Tibial nerve (tissue), 3 donors: Measurements from ENCODE around the gene ITM2C.

ENCODE experiments used
- POLR2A ChIP-seq, 2 donors: fragments of 450-650 bp; IDR thresholded peaks; one replicate each; pipeline ENCODE4 v1.6.1; 2017; ENCODE audit warnings: antibody characterized with exemption in 2 of 2, mild to moderate bottlenecking in 2 of 2, moderate library complexity in 2 of 2
- TF ChIP-seq, protein P1 (sequence below), 5 experiments: fragments of 200-600 bp in 3 of 5; fragments of 450-650 bp in 2 of 5; sonication (generic) in 3 of 5; IDR thresholded peaks; one replicate each; pipeline ENCODE4 v1.5.1; 2016 to 2019; ENCODE audit warnings: antibody characterized with exemption in 5 of 5, mild to moderate bottlenecking in 3 of 5, moderate library complexity in 2 of 5

DNA sequence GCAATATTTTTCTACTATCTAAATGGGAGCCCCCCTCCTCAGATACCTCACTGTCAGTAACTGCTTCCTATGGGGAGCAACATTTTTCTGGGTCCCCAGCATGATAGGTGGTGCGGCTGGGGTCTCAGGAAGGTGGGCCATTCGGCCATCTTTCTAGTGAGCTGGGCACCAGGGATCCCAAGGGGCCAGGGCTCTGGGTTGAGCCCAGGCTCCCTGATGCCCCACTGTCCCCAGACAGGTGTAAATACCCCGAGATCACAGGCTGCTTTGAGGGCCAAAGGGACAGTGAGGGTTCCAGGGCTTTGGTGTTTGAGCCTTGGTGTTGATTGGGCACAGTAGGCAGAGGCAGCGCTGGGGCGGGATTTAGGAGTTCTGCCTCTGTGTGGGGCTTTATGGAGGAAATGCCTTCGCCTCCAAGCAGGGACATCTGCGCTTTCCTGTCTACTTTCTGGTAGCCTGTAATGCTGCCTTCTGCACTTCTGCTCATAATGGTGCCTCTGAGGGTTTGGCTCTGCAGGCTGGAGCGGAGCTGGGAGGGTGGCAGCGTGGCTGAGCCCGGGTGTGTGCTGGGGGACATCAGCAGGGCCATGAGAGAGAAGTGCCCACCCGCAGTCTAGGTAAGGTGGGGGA lies 5.3 kb downstream of the ITM2C start:
- TF ChIP-seq POLR2A (IDR thresholded peaks at IDR 0.05) = no peak
- TF ChIP-seq, protein P1, sequence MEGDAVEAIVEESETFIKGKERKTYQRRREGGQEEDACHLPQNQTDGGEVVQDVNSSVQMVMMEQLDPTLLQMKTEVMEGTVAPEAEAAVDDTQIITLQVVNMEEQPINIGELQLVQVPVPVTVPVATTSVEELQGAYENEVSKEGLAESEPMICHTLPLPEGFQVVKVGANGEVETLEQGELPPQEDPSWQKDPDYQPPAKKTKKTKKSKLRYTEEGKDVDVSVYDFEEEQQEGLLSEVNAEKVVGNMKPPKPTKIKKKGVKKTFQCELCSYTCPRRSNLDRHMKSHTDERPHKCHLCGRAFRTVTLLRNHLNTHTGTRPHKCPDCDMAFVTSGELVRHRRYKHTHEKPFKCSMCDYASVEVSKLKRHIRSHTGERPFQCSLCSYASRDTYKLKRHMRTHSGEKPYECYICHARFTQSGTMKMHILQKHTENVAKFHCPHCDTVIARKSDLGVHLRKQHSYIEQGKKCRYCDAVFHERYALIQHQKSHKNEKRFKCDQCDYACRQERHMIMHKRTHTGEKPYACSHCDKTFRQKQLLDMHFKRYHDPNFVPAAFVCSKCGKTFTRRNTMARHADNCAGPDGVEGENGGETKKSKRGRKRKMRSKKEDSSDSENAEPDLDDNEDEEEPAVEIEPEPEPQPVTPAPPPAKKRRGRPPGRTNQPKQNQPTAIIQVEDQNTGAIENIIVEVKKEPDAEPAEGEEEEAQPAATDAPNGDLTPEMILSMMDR (IDR thresholded peaks at IDR 0.05) = no peak
